ENCODE data around the gene FLT3.
A peak's percentile ranks its signal among the peaks of the same experiment; 100 is the strongest.

Gene FLT3

DNA sequence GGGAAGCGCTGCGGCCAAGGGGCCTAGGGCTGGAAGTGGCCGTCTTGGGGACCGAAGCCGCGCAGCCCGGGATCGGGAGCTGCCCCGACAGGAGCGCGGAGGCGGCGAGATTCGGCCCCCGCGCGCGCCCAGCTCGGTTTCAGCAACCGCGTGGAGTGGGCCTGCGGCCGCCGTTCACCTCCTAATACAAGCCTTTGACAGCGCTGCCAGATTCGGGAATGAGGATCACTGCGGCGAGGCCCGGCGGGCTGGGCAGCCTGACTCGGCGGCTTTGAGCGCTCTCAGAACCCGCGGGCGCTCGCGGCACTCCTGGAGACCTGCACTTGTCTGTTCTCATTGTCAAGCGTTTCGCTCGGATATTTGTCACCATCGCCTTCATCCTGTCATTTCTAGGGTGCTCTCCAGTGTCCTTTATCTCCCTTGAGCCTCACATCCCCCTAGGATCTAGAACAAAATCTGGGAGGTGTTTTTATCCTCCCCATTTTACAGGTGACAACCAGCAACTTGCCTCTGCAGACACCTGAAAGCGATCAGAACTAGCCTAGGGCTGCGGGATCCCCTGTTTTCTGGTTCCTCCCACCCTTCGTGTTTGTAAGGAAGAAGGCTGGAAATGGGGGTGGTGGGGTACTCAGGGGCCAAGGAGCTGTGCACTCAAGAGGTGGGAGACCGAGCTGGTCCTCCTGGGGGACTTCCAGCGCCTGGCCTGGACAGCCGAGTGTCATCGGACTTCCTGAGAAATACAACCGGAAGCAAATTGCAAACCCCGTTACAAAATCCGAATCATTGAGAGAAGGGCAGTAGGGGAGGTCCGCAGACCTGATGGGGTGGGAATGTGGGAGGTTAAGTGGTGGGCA is 129.8 kb downstream of the FLT3 start:
- no peak for TF ChIP-seq Cebpa-rat (IDR thresholded peaks at IDR 0.05)

DNA sequence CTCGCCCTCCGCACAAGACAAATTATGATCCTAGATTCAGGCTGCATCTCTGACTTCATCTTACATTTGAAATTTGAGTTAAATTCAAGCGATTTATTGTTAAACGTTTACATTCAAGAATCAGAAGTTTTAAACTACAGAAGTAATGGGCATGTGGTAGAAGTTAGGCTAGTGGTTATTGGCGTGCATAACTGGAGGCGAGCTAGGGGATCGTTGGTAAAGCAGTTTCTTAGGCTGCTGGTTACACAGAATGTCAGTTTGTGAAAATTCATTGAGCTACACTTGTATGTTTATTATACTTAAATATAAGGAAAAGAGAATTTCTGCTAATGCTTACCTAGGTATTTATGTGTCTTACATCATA is 130.5 kb downstream of the FLT3 start:
- peaks cover 0 to 78% (median 38%) of the 10 kb centered on the region in 11 experiments; a peak in 16 of 22 replicates for H4K20me1 ChIP-seq

More for the DNA sequence above, 129.8 kb downstream of the FLT3 start:
- H3K9me3 ChIP-seq (replicated peaks in 1 of 11): peaks cover 0 to 31% (median 11%) of the 10 kb centered on the region in 11 experiments; a peak in 10 of 22 replicates
- H3K27ac ChIP-seq: no peak overlapping the region
- H3K36me3 ChIP-seq: no peaks in the 10 kb centered on the region
- H3K4me2 ChIP-seq: no peak overlapping the region
- peaks cover 0 to 74% (median 39%) of the 10 kb centered on the region in 11 experiments; a peak in 16 of 22 replicates for H4K20me1 ChIP-seq
- H3K4me1 ChIP-seq: peaks cover 0 to 23% (median 1%) of the 10 kb centered on the region in 10 experiments; a peak in 4 of 20 replicates
- H3K4me3 ChIP-seq: no peak overlapping the region
- peaks cover 100% of the 10 kb centered on the region in 11 experiments for H3K27me3 ChIP-seq
- no peak overlapping the region for H3K9ac ChIP-seq

DNA sequence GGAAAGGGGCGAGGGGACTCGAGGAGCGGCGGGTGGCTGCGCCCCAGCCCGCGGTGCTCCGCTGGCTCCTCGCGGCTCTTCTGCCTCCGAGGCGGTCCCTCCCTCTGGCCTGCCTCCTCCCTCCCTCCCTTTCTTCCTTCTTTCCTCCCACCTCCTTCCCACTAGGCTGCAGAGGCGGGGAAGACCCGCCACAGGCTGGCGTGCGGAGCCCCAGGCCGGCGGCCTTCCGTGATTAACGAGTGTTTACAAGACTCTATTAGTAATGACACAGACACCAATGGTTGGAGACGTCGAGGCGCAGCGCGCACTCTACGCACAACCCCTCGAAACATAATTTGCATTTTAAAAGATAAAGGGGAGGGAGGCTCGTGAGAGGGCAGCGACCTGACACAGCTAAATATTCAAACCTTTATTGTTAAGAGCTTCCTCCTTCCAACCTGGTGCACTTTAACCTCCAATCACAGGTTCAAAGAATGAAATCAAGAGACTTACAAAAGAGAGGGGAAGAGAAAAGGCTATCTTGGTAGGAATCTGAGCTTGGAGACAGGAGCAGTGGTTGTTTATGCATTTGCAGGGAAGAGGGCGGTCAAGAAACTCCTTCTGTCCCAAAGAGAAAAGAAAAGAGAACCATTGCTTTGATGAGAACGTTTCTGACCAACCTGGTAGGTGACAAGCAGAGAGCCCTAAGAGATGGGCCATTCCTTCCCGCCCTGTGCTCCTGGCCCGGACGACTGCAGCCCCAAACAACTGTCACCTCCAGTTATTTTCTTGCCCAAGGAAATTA is 131.1 kb downstream of the FLT3 start, which contains the start of gene CDX2:
CDX2 (minus strand) TSS at position 234 of the 784 bp plus-strand sequence. CDS start 309 bp downstream, outside the sequence.
- H3K4me2 ChIP-seq: peak within 1 kb of the TSS in 4 of 11 experiments; percentile 17 to 57 (median 39); a peak in 7 of 22 replicates
- peaks cover 0 to 23% (median 1%) of the 10 kb centered on the region in 10 experiments; a peak in 4 of 20 replicates for H3K4me1 ChIP-seq
- H3K9ac ChIP-seq: no peak within 1 kb of the TSS
- H3K4me3 ChIP-seq: peak within 1 kb of the TSS in 4 of 10 experiments; percentile 24 to 34 (median 28); a peak in 7 of 20 replicates
- no peaks in the 10 kb centered on the region for H3K36me3 ChIP-seq
- no peak for TF ChIP-seq Cebpa-rat (IDR thresholded peaks at IDR 0.05)
- peaks cover 100% of the 10 kb centered on the region in 11 experiments for H3K27me3 ChIP-seq
- peaks cover 0 to 31% (median 11%) of the 10 kb centered on the region in 11 experiments; a peak in 10 of 22 replicates for H3K9me3 ChIP-seq (replicated peaks in 1 of 11)
- H4K20me1 ChIP-seq: peaks cover 0 to 82% (median 38%) of the 10 kb centered on the region in 11 experiments; a peak in 16 of 22 replicates
- H3K27ac ChIP-seq: no peak within 1 kb of the TSS

More for the DNA sequence above, 130.5 kb downstream of the FLT3 start:
- H3K9ac ChIP-seq: no peak overlapping the region
- no peaks in the 10 kb centered on the region for H3K36me3 ChIP-seq
- peaks cover 0 to 23% (median 1%) of the 10 kb centered on the region in 10 experiments; a peak in 4 of 20 replicates for H3K4me1 ChIP-seq
- H3K9me3 ChIP-seq (replicated peaks in 1 of 11): peaks cover 0 to 31% (median 11%) of the 10 kb centered on the region in 11 experiments; a peak in 10 of 22 replicates
- H3K4me2 ChIP-seq: no peak overlapping the region
- peaks cover 100% of the 10 kb centered on the region in 11 experiments for H3K27me3 ChIP-seq
- no peak overlapping the region for H3K27ac ChIP-seq
- TF ChIP-seq Cebpa-rat (IDR thresholded peaks at IDR 0.05): no peak
- H3K4me3 ChIP-seq: no peak overlapping the region

DNA sequence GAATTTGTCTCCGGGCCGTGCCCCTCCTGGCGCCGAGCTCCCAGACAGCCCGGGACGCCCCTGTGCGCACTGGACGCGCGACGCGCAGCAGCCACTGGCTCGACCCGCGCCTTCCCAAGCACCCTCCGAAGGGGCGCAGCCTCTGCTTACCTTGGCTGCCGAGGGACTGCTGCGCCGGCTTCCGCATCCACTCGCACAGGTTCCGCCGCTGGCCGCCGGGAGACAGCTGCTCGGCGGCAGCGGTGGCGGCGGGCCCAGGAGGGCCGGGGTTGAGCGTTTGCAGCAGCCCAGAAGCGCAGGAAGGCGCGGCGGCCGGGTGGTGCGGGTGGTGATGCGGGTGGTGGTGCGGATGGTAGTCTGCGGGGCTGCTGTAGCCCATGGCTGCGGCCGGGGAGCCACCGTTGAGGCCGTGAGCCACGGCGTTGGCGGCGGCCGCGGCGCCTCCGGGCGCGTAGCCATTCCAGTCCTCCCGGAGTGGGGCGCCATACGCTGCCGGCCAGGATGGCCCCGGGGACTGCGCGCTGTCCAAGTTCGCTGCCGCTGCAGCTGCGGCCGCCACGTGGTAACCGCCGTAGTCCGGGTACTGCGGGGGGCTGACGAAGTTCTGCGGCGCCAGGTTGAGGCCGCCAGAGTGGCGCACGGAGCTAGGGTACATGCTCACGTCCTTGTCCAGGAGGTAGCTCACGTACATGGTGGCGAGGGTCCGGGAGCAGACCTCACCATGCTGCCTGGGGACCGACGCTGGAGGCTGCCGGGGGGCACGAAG is 131.9 kb downstream of the FLT3 start:
- Histone ChIP-seq H3K9me3 (replicated peaks in 1 of 11) (peaks cover 0 to 31% (median 11%) of the 10 kb centered on the region in 11 experiments; a peak in 10 of 22 replicates), H3K4me1 (peaks cover 0 to 23% (median 1%) of the 10 kb centered on the region in 10 experiments; a peak in 4 of 20 replicates), H3K4me2 (peak overlapping the region in 4 of 11 experiments; percentile 17 to 57 (median 39); a peak in 7 of 22 replicates), H4K20me1 (peaks cover 0 to 82% (median 38%) of the 10 kb centered on the region in 11 experiments; a peak in 16 of 22 replicates), H3K36me3 (no peaks in the 10 kb centered on the region), H3K27me3 (peaks cover 100% of the 10 kb centered on the region in 11 experiments), H3K27ac (no peak overlapping the region), H3K4me3 (peak overlapping the region in 4 of 10 experiments; percentile 24 to 34 (median 28); a peak in 7 of 20 replicates), H3K9ac (no peak overlapping the region)
- no peak for TF ChIP-seq Cebpa-rat (IDR thresholded peaks at IDR 0.05)

DNA sequence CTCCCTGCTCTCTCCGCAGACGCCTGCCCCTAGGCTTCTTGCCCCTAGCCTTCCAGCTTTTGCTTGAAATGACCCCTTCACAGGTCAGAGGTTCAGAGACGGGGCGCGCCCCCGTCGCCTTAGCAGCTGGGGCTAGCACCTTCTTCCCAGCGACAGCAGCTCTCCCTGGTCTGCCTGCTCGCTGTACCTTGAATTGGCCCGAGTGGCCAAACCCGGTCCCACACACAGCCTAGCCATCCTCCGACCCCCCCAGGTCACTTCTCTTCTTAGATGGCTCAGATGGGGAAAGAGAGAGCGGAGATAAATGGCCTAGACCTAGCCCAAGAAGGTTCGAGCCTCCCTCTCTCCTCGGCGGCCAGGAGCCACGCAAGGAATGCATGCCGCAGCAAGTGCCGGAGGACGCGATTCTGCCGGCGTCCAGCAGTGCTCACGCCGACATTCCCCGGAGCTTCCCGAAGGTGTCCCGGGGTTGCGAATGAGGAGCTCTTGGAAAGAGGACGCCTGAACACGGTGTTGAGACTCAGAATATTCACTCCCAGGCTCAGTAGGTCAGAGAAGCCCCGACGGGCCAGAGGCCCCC is 132.6 kb downstream of the FLT3 start:
- Histone ChIP-seq H3K4me2 (peak overlapping the region in 3 of 11 experiments; percentile 13 to 57 (median 34); a peak in 4 of 22 replicates), H3K9me3 (replicated peaks in 1 of 11) (peaks cover 0 to 31% (median 11%) of the 10 kb centered on the region in 11 experiments; a peak in 10 of 22 replicates), H3K27me3 (peaks cover 100% of the 10 kb centered on the region in 11 experiments), H4K20me1 (peaks cover 0 to 86% (median 38%) of the 10 kb centered on the region in 11 experiments; a peak in 16 of 22 replicates), H3K9ac (no peak overlapping the region), H3K27ac (no peak overlapping the region), H3K36me3 (no peaks in the 10 kb centered on the region), H3K4me3 (0 out of 20 replicates have a peak overlapping the region, but pooled peaks of 1 of the 10 experiments have one; percentile 28), H3K4me1 (peaks cover 0 to 23% (median 1%) of the 10 kb centered on the region in 10 experiments; a peak in 4 of 20 replicates)
- TF ChIP-seq Cebpa-rat (IDR thresholded peaks at IDR 0.05): no peak

DNA sequence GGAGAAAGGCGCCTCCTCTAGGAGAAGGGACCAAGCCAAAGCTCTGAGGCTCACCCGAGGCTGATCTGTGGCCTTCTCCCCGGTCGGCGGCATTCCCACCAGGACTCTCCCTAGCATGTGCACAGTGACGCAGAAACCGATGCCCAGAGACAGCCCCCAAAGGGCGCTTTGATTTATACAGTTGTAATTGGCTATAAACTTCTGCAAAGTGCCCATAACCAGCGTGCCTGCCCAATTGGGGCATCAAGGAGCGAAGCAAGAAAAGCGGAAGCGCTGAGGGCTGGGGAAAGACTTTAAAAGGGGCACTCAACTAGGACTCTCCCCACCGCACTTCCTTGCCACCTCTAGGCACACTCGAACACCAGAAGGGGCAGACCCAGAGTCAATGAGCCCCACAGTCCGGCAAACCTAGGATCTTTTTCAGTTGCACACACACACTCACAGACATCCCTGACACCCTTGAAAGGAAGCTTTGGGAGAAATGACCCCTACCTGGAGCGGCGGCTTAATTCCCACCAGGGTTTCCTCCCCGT is 133.1 kb downstream of the FLT3 start:
- TF ChIP-seq Cebpa-rat (IDR thresholded peaks at IDR 0.05): no peak
- Histone ChIP-seq H3K36me3 (no peaks in the 10 kb centered on the region), H3K27me3 (peaks cover 100% of the 10 kb centered on the region in 11 experiments), H3K27ac (no peak overlapping the region), H3K4me1 (peaks cover 0 to 23% (median 1%) of the 10 kb centered on the region in 10 experiments; a peak in 4 of 20 replicates), H3K9ac (no peak overlapping the region), H4K20me1 (peaks cover 0 to 90% (median 38%) of the 10 kb centered on the region in 11 experiments; a peak in 16 of 22 replicates), H3K9me3 (replicated peaks in 1 of 11) (peaks cover 0 to 31% (median 11%) of the 10 kb centered on the region in 11 experiments; a peak in 10 of 22 replicates), H3K4me2 (peak overlapping the region in 3 of 11 experiments; percentile 13 to 57 (median 34); a peak in 5 of 22 replicates), H3K4me3 (peak overlapping the region in 1 of 10 experiments; percentile 3; a peak in 1 of 20 replicates)

DNA sequence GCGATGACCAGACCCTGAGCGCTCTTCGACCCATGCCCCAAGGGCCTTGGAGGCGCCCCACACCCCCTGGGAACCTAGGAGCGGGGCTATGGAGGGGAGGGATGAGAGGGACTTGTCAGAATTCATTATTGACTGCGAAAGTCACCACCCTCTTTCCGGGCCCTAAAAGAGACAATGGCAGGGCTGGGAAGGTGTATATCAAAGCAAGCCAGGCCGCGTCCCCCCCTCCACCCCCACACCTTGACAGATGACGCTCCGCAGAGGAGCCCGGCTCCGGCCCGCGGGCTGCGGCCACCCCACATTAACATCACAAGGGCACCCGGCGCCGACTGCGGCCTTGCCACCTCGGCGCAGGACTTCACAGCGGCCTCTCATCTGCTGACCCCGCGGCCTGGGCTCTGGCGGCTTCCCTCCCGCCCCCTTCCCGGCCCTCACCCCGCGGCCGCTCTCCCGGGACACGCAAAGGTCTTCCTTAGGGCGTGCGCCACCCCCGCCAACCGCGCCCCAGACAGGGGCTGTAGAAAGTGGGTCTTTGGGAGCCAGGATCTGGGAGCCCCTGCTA is 133.7 kb downstream of the FLT3 start:
- H4K20me1 ChIP-seq: peaks cover 0 to 90% (median 40%) of the 10 kb centered on the region in 11 experiments; a peak in 16 of 22 replicates
- peaks cover 0 to 31% (median 11%) of the 10 kb centered on the region in 11 experiments; a peak in 10 of 22 replicates for H3K9me3 ChIP-seq (replicated peaks in 1 of 11)
- H3K4me3 ChIP-seq: peak overlapping the region in 2 of 10 experiments; percentile 1 to 3; a peak in 1 of 20 replicates
- H3K27ac ChIP-seq: no peak overlapping the region
- no peak overlapping the region for H3K9ac ChIP-seq
- H3K36me3 ChIP-seq: no peaks in the 10 kb centered on the region
- TF ChIP-seq Cebpa-rat (IDR thresholded peaks at IDR 0.05): no peak
- peak overlapping the region in 3 of 11 experiments; percentile 13 to 57 (median 34); a peak in 5 of 22 replicates for H3K4me2 ChIP-seq
- H3K4me1 ChIP-seq: peaks cover 0 to 23% (median 1%) of the 10 kb centered on the region in 10 experiments; a peak in 4 of 20 replicates
- H3K27me3 ChIP-seq: peaks cover 100% of the 10 kb centered on the region in 11 experiments
